Loucy (cell line): ENCODE measurements around the gene CELF2.

Experiments
- H2AFZ ChIP-seq: fragments of 200-600 bp; sonication (generic); 2 replicates; pipeline ENCODE4 v1.6.0; 2016; ENCODE audit warnings: antibody characterized with exemption, mild to moderate bottlenecking, low read length, moderate library complexity
- H3F3A ChIP-seq: fragments of 200-600 bp; 2 replicates; pipeline ENCODE4 v1.6.0; 2016; ENCODE audit warnings: antibody characterized with exemption, low read depth, mild to moderate bottlenecking
- H3K27me3 ChIP-seq: fragments of 200-600 bp; sonication (generic); 2 replicates; pipeline ENCODE4 v1.6.1; 2014; ENCODE audit warnings: low read length, mild to moderate bottlenecking; ENCODE audit not compliant: insufficient read depth, poor library complexity, severe bottlenecking
- H3K36me3 ChIP-seq: fragments of 200-600 bp; sonication (generic); 2 replicates; pipeline ENCODE4 v1.6.1; 2016; ENCODE audit warnings: low read length; ENCODE audit not compliant: insufficient read depth
- H3K4me1 ChIP-seq: fragments of 200-600 bp; sonication (generic); 2 replicates; pipeline ENCODE4 v1.5.1; 2014; ENCODE audit warnings: low read length, mild to moderate bottlenecking; ENCODE audit not compliant: insufficient read depth, poor library complexity, severe bottlenecking
- H3K4me2 ChIP-seq: fragments of 200-600 bp; sonication (generic); 2 replicates; pipeline ENCODE4 v1.6.0; 2014; ENCODE audit warnings: antibody characterized with exemption, low read length, low read depth, mild to moderate bottlenecking; ENCODE audit not compliant: poor library complexity, severe bottlenecking
- H3K4me3 ChIP-seq: fragments of 200-600 bp; sonication (generic); 2 replicates; pipeline ENCODE4 v1.5.1; 2014; ENCODE audit warnings: low read length, mild to moderate bottlenecking, mixed read lengths; ENCODE audit not compliant: poor library complexity, severe bottlenecking
- H3K79me2 ChIP-seq: fragments of 200-600 bp; sonication (generic); 2 replicates; pipeline ENCODE4 v1.6.1; 2014; ENCODE audit warnings: low read length; ENCODE audit not compliant: insufficient read depth
- H3K9ac ChIP-seq: fragments of 200-600 bp; sonication (generic); 2 replicates; pipeline ENCODE4 v1.6.0; 2014; ENCODE audit warnings: mild to moderate bottlenecking, low read depth, low read length, moderate library complexity; ENCODE audit not compliant: poor library complexity, severe bottlenecking
- H3K9me2 ChIP-seq: fragments of 200-600 bp; sonication (generic); replicated peaks from 2 replicates; pipeline ENCODE4 v1.6.1; 2016; ENCODE audit warnings: low read depth, low read length, mixed read lengths
- H3K9me3 ChIP-seq: fragments of 200-600 bp; sonication (generic); 2 replicates; pipeline ENCODE4 v1.6.1; 2014; ENCODE audit warnings: mild to moderate bottlenecking, antibody characterized with exemption, low read length, low read depth; ENCODE audit not compliant: insufficient read depth
- H4K20me1 ChIP-seq: fragments of 200-600 bp; sonication (generic); 2 replicates; pipeline ENCODE4 v1.6.0; 2014; ENCODE audit warnings: antibody characterized with exemption, low read length, mild to moderate bottlenecking; ENCODE audit not compliant: insufficient read depth, poor library complexity, severe bottlenecking
- EZH2phosphoT487 ChIP-seq: fragments of 200-600 bp; IDR thresholded peaks from 2 replicates; pipeline ENCODE4 v1.6.1; 2018; ENCODE audit warnings: antibody characterized with exemption, mild to moderate bottlenecking, moderate library complexity, borderline replicate concordance
- TF ChIP-seq, protein P1 (sequence below): fragments of 200-600 bp; sonication (generic); conservative IDR thresholded peaks from 2 replicates; pipeline ENCODE4 v1.5.1; 2014; ENCODE audit warnings: mild to moderate bottlenecking, antibody characterized with exemption, low read length

CELF2 gene

DNA sequence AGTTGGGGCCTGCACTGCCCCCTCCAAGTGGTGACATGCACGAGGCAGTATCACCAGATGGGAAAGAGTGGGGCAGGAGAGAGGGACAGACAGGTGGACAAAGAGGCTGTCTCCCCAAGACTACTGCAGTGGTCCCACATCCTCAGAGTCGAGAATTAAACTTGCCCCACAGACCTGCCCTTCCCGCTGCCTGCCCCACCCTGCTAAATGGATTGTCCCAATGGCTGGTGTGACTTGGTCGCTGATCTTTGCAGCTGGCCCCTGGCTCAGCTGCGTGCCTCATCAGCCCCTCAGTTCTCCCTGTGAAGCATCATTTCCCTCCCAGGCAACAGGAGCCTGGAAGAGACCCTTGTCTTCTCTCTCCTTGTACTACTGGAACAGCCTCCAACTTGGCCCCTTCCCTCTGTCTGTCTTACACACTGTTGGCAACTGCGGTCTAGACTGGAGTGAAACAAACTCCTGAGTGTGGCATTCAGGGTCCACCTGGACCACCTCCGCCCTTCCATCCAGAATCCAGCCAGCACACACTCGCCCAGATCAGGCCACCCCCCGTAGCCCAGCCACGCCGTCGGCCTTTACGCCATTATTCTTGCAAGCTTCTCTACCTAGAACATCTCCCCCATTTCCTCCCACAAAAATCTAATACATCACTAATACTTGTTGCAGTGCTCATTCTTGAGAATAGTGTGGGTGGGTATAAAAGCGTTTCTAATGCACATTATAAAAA lies 275.1 kb downstream of the CELF2 start:
- 0 out of 2 replicates have a peak, but pooled peaks cover 3% of the 10 kb centered on the region for H3K79me2 ChIP-seq
- H3K27me3 ChIP-seq: no peaks in the 10 kb centered on the region
- H4K20me1 ChIP-seq: peaks cover 4% of the 10 kb centered on the region
- H3K4me2 ChIP-seq: no peak overlapping the region
- H3K9ac ChIP-seq: no peak overlapping the region
- H3K36me3 ChIP-seq: peaks cover 100% of the 10 kb centered on the region
- TF ChIP-seq, protein P1, sequence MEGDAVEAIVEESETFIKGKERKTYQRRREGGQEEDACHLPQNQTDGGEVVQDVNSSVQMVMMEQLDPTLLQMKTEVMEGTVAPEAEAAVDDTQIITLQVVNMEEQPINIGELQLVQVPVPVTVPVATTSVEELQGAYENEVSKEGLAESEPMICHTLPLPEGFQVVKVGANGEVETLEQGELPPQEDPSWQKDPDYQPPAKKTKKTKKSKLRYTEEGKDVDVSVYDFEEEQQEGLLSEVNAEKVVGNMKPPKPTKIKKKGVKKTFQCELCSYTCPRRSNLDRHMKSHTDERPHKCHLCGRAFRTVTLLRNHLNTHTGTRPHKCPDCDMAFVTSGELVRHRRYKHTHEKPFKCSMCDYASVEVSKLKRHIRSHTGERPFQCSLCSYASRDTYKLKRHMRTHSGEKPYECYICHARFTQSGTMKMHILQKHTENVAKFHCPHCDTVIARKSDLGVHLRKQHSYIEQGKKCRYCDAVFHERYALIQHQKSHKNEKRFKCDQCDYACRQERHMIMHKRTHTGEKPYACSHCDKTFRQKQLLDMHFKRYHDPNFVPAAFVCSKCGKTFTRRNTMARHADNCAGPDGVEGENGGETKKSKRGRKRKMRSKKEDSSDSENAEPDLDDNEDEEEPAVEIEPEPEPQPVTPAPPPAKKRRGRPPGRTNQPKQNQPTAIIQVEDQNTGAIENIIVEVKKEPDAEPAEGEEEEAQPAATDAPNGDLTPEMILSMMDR: no peak
- no peak for TF ChIP-seq EZH2phosphoT487
- H3F3A ChIP-seq: no peaks in the 10 kb centered on the region
- H3K9me3 ChIP-seq: no peaks in the 10 kb centered on the region
- H3K4me3 ChIP-seq: no peak overlapping the region
- no peaks in the 10 kb centered on the region for H3K4me1 ChIP-seq
- H3K9me2 ChIP-seq: no peaks in the 10 kb centered on the region
- H2AFZ ChIP-seq: no peak overlapping the region

GRCh38 chr10:11293332-11293731 lies 275.7 kb downstream of the CELF2 start:
- H3K79me2 ChIP-seq: 0 out of 2 replicates have a peak, but pooled peaks cover 3% of the 10 kb centered on the region
- no peaks in the 10 kb centered on the region for H3K9me2 ChIP-seq
- peaks cover 100% of the 10 kb centered on the region for H3K36me3 ChIP-seq
- no peaks in the 10 kb centered on the region for H3K4me1 ChIP-seq
- H3F3A ChIP-seq: no peaks in the 10 kb centered on the region
- H3K27me3 ChIP-seq: no peaks in the 10 kb centered on the region
- no peak overlapping the region for H3K4me3 ChIP-seq
- H2AFZ ChIP-seq: no peak overlapping the region
- no peaks in the 10 kb centered on the region for H3K9me3 ChIP-seq
- no peak for TF ChIP-seq EZH2phosphoT487
- peaks cover 4% of the 10 kb centered on the region for H4K20me1 ChIP-seq
- no peak overlapping the region for H3K9ac ChIP-seq
- H3K4me2 ChIP-seq: no peak overlapping the region

DNA sequence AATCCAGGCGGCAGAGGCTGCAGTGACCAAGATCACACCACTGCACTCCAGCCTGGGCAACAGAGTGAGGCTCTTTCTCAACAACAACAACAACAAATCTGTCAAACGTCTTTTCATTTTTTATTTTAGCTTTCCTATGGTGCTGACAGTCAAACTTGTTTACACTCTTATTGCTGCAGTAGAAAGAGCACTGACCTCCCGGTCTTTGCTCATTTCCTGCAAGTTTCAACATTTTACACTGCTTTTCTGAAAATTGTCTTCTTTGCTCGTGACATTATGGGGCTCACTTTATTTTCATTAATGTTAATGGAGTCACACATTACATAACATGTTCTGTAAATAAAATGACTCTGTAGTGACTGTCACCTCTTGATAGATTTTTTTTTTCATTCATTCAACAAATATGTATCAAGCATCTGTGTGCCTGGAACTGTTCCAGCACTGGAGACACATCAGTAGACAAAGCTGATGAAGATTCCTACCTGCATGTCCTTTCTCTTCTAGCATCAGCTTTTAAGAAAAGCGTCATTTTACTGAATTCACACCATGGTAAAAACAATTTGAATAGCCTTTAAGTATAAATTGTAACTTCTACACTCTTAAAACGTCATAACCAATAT lies 277.3 kb downstream of the CELF2 start:
- no peaks in the 10 kb centered on the region for H3F3A ChIP-seq
- peaks cover 100% of the 10 kb centered on the region for H3K36me3 ChIP-seq
- peaks cover 4% of the 10 kb centered on the region for H4K20me1 ChIP-seq
- H2AFZ ChIP-seq: no peak overlapping the region
- H3K9me2 ChIP-seq: no peaks in the 10 kb centered on the region
- H3K4me1 ChIP-seq: no peaks in the 10 kb centered on the region
- H3K9me3 ChIP-seq: no peaks in the 10 kb centered on the region
- TF ChIP-seq EZH2phosphoT487: no peak
- TF ChIP-seq, protein P1: no peak
- H3K4me2 ChIP-seq: no peak overlapping the region
- no peak overlapping the region for H3K4me3 ChIP-seq
- 0 out of 2 replicates have a peak, but pooled peaks cover 3% of the 10 kb centered on the region for H3K79me2 ChIP-seq
- no peaks in the 10 kb centered on the region for H3K27me3 ChIP-seq
- H3K9ac ChIP-seq: no peak overlapping the region
